GM18873 (cell line): ENCODE results near the gene SH3PXD2A.
"Not testable (repeated sequence)": the region's sequence is repeated elsewhere in the genome, so short reads cannot be mapped to it uniquely, and the experiment has no call there.

Experiments
- ATAC-seq: cut with Tn5 transposase; IDR thresholded peaks from one replicate; pipeline ENCODE4 v1.9.1; 2021; ENCODE audit warnings: mild to moderate bottlenecking, moderate library complexity, moderate number of reproducible peaks; ENCODE audit not compliant: unreplicated experiment, low FRiP score

The SH3PXD2A gene

GRCh38 chr10:103731609-103732270 is 123.6 kb downstream of the SH3PXD2A start:
- no peak for ATAC-seq

- ATAC-seq: not testable (repeated sequence)
Measured at GRCh38 chr10:103731026-103731425, 124.3 kb downstream of the SH3PXD2A start.

GRCh38 chr10:103729851-103730250 is 125.5 kb downstream of the SH3PXD2A start:
- no peak for ATAC-seq

- ATAC-seq: no peak
Measured at GRCh38 chr10:103727991-103728689, 127.2 kb downstream of the SH3PXD2A start.

GRCh38 chr10:103727546-103727963 is 127.8 kb downstream of the SH3PXD2A start:
- no peak for ATAC-seq

GRCh38 chr10:103726637-103727036 is 128.7 kb downstream of the SH3PXD2A start:
- no peak for ATAC-seq

- no peak for ATAC-seq
Measured at GRCh38 chr10:103725242-103725641, 130.1 kb downstream of the SH3PXD2A start.

- no peak for ATAC-seq
Measured at GRCh38 chr10:103724771-103725170, 130.6 kb downstream of the SH3PXD2A start.

- ATAC-seq: no peak
Measured at GRCh38 chr10:103724074-103724473, 131.3 kb downstream of the SH3PXD2A start.

- ATAC-seq: no peak
Measured at GRCh38 chr10:103723557-103723956, 131.8 kb downstream of the SH3PXD2A start.

GRCh38 chr10:103722632-103723031 is 132.7 kb downstream of the SH3PXD2A start:
- ATAC-seq: no peak

GRCh38 chr10:103720964-103721335 is 134.4 kb downstream of the SH3PXD2A start:
- no peak for ATAC-seq

- ATAC-seq: no peak
Measured at GRCh38 chr10:103720328-103720963, 134.9 kb downstream of the SH3PXD2A start.

- ATAC-seq: no peak
Measured at GRCh38 chr10:103719036-103719435, 136.3 kb downstream of the SH3PXD2A start.

- ATAC-seq: no peak
Measured at GRCh38 chr10:103718247-103718620, 137.1 kb downstream of the SH3PXD2A start.

- no peak for ATAC-seq
Measured at GRCh38 chr10:103717341-103718246, 137.8 kb downstream of the SH3PXD2A start.

- no peak for ATAC-seq
Measured at GRCh38 chr10:103716206-103717160, 138.9 kb downstream of the SH3PXD2A start.

GRCh38 chr10:103715430-103715829 is 139.9 kb downstream of the SH3PXD2A start:
- no peak for ATAC-seq

GRCh38 chr10:103714232-103714891 is 141.0 kb downstream of the SH3PXD2A start:
- no peak for ATAC-seq
